Omental fat pad (tissue), 4 donors: ENCODE data around the gene KRTAP20-2. TPM values are rescaled to one million over a fixed set of nuclear protein-coding genes. Genes with fewer than 3 reads are reported as not detected.

Experiments
- ATAC-seq: fragments of 150-250 bp; one replicate; pipeline ENCODE4 v1.9.1; 2016; ENCODE audit warnings: mild to moderate bottlenecking, moderate library complexity; ENCODE audit not compliant: low FRiP score
- DNase-seq: peaks from one replicate; pipeline ENCODE4 v3.0.0-alpha.2; 2019; ENCODE audit warnings: low spot score
- CTCF ChIP-seq, 3 donors: fragments of 450-650 bp; IDR thresholded peaks; one replicate each; pipeline ENCODE4 v1.5.1; 2016 to 2017; ENCODE audit warnings: antibody characterized with exemption in 3 of 3, mild to moderate bottlenecking in 3 of 3, moderate library complexity in 2 of 3
- total RNA-seq, 4 donors: library from RNA; depleted of rRNA; stranded (reverse); fragments of >200 nt; gene quantifications; one replicate each; pipeline ENCODE4 v1.1.0, GENCODE V29; 2016

KRTAP20-2 gene
- not detected for total RNA-seq

- no peak for DNase-seq
- ATAC-seq, result no peak
- no peak for TF ChIP-seq CTCF (IDR thresholded peaks at IDR 0.05)
Observed at GRCh38 chr21:30634906-30635305, at the start of gene KRTAP20-2. TSS of gene KRTAP20-2 (plus strand) at chr21:30635206. CDS start at chr21:30635264, 58 bp downstream.

- no peak for TF ChIP-seq CTCF (IDR thresholded peaks at IDR 0.05)
- no peak for ATAC-seq
- DNase-seq, result no peak
Observed at GRCh38 chr21:30590297-30590696, 44.7 kb upstream of the KRTAP20-2 start, which contains the start of gene KRTAP22-2. TSS of gene KRTAP22-2 (minus strand) at chr21:30590397.

DNA sequence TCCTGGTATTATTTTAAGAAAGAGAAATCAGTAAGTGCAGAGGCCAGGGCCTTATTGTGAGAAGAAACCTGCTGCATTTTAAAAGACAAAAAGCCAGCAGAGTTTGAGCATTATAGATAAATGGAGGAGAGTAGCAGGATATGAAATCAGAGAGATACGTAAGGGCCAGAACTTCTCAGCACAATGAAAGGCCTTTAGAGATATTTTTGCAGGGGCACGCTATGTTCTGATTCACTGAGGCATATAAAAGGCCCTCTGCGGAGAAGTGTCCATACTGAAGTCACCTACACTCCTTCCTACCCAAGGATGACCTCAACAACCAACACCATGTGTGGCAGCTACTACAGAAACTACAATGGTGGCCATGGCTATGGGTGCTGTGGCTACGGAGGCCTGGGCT, 42.9 kb upstream of the KRTAP20-2 start, which contains the start of gene KRTAP6-3:
Gene KRTAP6-3, plus strand, starts transcription at position 301 of the 400 bp plus-strand sequence. Its CDS starts 6 bp downstream, at position 307.
- TF ChIP-seq CTCF (IDR thresholded peaks at IDR 0.05), result no peak
- ATAC-seq, result no peak
- no peak for DNase-seq

DNA sequence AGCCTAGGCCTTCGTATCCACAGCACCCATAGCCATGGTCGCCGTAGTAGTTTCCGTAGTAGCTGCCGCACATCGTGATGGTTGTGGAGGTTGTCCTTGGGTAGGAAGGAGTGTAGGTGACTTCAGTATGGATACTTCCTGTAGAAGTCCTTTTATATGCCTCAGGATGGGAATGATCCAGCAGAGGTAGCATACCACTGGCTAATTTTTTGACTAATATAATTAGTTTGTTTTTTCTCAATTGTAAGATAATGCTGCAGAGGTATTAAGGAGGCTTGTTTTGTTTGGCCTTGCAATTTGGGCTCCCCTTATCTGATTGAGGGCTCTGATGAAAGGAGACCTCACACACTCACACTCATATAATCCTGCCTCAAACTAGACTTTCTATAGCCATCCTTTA, 36.2 kb upstream of the KRTAP20-2 start, which contains the start of gene KRTAP6-2:
Gene KRTAP6-2, minus strand, starts transcription at position 101 of the 400 bp plus-strand sequence. Its CDS starts 28 bp downstream, at position 73.
- TF ChIP-seq CTCF (IDR thresholded peaks at IDR 0.05), result no peak
- no peak for ATAC-seq

DNA sequence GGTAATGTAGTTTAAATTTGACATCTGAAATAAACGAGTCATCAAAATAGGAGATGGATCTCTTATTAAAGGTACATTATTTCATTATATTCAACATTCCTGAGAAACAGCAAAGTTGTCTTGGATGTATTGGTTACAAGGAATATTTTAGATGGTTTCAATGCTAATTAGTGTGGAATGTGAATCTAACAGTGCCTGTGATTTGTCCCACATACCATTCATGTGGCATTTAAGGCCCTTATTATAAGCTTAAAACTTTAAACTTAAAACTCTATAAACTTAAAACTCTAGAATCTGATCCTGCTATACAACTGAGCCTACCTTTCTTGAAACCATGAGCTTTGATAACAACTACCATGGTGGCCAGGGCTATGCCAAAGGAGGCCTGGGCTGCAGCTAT, 34.2 kb upstream of the KRTAP20-2 start, which contains the start of gene KRTAP22-1:
Gene KRTAP22-1, plus strand, starts transcription at position 301 of the 400 bp plus-strand sequence.
- no peak for TF ChIP-seq CTCF (IDR thresholded peaks at IDR 0.05)
- DNase-seq, result no peak
- ATAC-seq, result no peak

More for the DNA sequence above, 36.2 kb upstream of the KRTAP20-2 start, which contains the start of gene KRTAP6-2:
- DNase-seq, result no peak

GRCh38 chr21:30605968-30606367, 29.0 kb upstream of the KRTAP20-2 start:
- DNase-seq, result no peak
- no peak for TF ChIP-seq CTCF (IDR thresholded peaks at IDR 0.05)
- ATAC-seq, result no peak

DNA sequence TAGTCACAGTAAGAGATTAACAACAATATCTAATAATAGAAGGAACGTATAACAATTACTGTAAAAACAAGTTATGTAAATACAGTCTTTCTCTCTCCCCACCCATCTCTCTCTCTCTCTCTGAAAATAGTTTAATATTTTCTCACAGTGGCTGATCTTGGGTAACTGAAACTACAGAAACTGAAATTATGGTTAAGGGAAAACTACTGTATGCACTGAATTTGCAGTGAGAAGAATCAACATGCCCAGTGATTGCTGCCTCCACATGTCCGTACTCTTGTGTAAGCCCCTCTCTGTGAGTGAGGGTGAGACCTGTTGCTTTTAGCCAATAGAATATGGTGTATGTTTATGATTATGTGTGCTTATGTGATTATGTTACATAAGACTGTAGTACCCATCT, 22.9 kb upstream of the KRTAP20-2 start:
- TF ChIP-seq CTCF (IDR thresholded peaks at IDR 0.05), result no peak
- DNase-seq (no peak), ATAC-seq (no peak)
